SU-DHL-6 (cell line): ENCODE results near the gene BID.

Source experiments
- H2AFZ ChIP-seq: fragments of 200-600 bp; sonication (generic); 2 replicates; pipeline ENCODE4 v1.6.1; 2014; ENCODE audit warnings: low read depth, mild to moderate bottlenecking, moderate library complexity, mixed read lengths, antibody characterized with exemption, low read length; ENCODE audit not compliant: severe bottlenecking
- H3F3A ChIP-seq: fragments of 200-600 bp; shearing (Covaris generic); 2 replicates; pipeline ENCODE4 v1.6.0; 2016; ENCODE audit warnings: antibody characterized with exemption, mild to moderate bottlenecking; ENCODE audit not compliant: insufficient read depth
- H3K27ac ChIP-seq: fragments of 200-600 bp; sonication (generic); 2 replicates; pipeline ENCODE4 v1.5.1; 2016; ENCODE audit warnings: low read depth, mild to moderate bottlenecking, low read length, moderate library complexity, mixed read lengths
- H3K27me3 ChIP-seq: fragments of 200-600 bp; sonication (generic), shearing (Covaris generic); 2 replicates; pipeline ENCODE4 v1.6.0; 2014; ENCODE audit warnings: mild to moderate bottlenecking, low read length
- H3K36me3 ChIP-seq: fragments of 200-600 bp; sonication (generic); 2 replicates; pipeline ENCODE4 v1.6.1; 2014; ENCODE audit warnings: mild to moderate bottlenecking, low read length, mixed read lengths
- H3K4me2 ChIP-seq: fragments of 300-600, 200-600 bp; shearing (Covaris generic), sonication (generic); 2 replicates; pipeline ENCODE4 v1.6.0; 2014; ENCODE audit warnings: low read length, low read depth, mild to moderate bottlenecking; ENCODE audit not compliant: poor library complexity, severe bottlenecking
- H3K4me3 ChIP-seq: fragments of 200-600 bp; sonication (generic); 2 replicates; pipeline ENCODE4 v1.5.1; 2014; ENCODE audit warnings: antibody characterized with exemption, low read length, mild to moderate bottlenecking, mixed read lengths; ENCODE audit not compliant: insufficient read depth, poor library complexity, severe bottlenecking
- H3K79me2 ChIP-seq: fragments of 200-600 bp; sonication (generic); 2 replicates; pipeline ENCODE4 v1.6.1; 2014; ENCODE audit warnings: mild to moderate bottlenecking, low read length, moderate library complexity; ENCODE audit not compliant: insufficient read depth
- H3K9ac ChIP-seq: fragments of 200-600 bp; sonication (generic); 2 replicates; pipeline ENCODE4 v1.7.0; 2014; ENCODE audit warnings: mild to moderate bottlenecking, low read length
- H3K9me2 ChIP-seq: fragments of 200-600 bp; sonication (generic); replicated peaks from 2 replicates; pipeline ENCODE4 v1.6.1; 2014; ENCODE audit warnings: low read length; ENCODE audit not compliant: insufficient read depth
- H3K9me3 ChIP-seq: fragments of 200-600 bp; sonication (generic); 2 replicates; pipeline ENCODE4 v1.6.1; 2014; ENCODE audit warnings: low read length, mixed read lengths; ENCODE audit not compliant: insufficient read depth
- H4K20me1 ChIP-seq: fragments of 200-600 bp; sonication (generic); 2 replicates; pipeline ENCODE4 v1.6.1; 2014; ENCODE audit warnings: low read depth, mild to moderate bottlenecking, antibody characterized with exemption, low read length, moderate library complexity, mixed read lengths
- EZH2phosphoT487 ChIP-seq: fragments of 200-600 bp; sonication (generic), shearing (Covaris generic); conservative IDR thresholded peaks from 2 replicates; pipeline ENCODE4 v1.6.1; 2018; ENCODE audit warnings: mild to moderate bottlenecking, antibody characterized with exemption, low read length, moderate library complexity, mixed read lengths
- TF ChIP-seq, protein P1 (sequence below): fragments of 200-600 bp; sonication (generic); IDR thresholded peaks from one replicate; pipeline ENCODE4 v1.5.1; 2017; ENCODE audit warnings: antibody characterized with exemption, mild to moderate bottlenecking, low read length, moderate library complexity; ENCODE audit not compliant: insufficient read depth, poor library complexity, severe bottlenecking

The BID gene

DNA sequence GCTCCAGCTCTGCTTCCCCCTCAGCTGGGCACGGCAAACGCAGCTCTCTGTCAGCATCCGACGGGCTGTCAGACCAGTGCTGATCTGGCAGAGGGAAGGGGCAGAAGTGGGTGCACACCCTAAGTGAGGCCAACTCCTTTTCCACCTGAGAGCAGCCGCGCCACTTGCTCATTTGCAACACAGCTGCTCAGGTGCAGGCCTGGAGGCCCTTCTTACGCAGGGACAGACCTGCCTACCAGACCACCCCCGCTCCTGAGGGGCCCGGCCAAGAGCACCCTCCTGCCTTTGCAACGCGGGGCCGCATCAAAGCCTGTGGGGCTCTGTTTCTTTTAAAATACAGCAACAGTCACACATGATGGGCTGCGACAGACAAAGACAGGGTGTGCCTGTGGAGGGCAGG, 47.8 kb upstream of the BID start:
- no peak overlapping the region for H2AFZ ChIP-seq
- no peaks in the 10 kb centered on the region for H3K27me3 ChIP-seq
- no peak overlapping the region for H3K4me3 ChIP-seq
- H3K9me2 ChIP-seq: no peaks in the 10 kb centered on the region
- no peak for TF ChIP-seq EZH2phosphoT487
- TF ChIP-seq, protein P1, sequence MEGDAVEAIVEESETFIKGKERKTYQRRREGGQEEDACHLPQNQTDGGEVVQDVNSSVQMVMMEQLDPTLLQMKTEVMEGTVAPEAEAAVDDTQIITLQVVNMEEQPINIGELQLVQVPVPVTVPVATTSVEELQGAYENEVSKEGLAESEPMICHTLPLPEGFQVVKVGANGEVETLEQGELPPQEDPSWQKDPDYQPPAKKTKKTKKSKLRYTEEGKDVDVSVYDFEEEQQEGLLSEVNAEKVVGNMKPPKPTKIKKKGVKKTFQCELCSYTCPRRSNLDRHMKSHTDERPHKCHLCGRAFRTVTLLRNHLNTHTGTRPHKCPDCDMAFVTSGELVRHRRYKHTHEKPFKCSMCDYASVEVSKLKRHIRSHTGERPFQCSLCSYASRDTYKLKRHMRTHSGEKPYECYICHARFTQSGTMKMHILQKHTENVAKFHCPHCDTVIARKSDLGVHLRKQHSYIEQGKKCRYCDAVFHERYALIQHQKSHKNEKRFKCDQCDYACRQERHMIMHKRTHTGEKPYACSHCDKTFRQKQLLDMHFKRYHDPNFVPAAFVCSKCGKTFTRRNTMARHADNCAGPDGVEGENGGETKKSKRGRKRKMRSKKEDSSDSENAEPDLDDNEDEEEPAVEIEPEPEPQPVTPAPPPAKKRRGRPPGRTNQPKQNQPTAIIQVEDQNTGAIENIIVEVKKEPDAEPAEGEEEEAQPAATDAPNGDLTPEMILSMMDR: no peak
- H3F3A ChIP-seq: no peaks in the 10 kb centered on the region
- no peak overlapping the region for H3K27ac ChIP-seq
- no peaks in the 10 kb centered on the region for H4K20me1 ChIP-seq
- H3K9ac ChIP-seq: no peak overlapping the region
- H3K36me3 ChIP-seq: no peaks in the 10 kb centered on the region
- H3K4me2 ChIP-seq: no peak overlapping the region
- H3K79me2 ChIP-seq: no peaks in the 10 kb centered on the region
- no peaks in the 10 kb centered on the region for H3K9me3 ChIP-seq

DNA sequence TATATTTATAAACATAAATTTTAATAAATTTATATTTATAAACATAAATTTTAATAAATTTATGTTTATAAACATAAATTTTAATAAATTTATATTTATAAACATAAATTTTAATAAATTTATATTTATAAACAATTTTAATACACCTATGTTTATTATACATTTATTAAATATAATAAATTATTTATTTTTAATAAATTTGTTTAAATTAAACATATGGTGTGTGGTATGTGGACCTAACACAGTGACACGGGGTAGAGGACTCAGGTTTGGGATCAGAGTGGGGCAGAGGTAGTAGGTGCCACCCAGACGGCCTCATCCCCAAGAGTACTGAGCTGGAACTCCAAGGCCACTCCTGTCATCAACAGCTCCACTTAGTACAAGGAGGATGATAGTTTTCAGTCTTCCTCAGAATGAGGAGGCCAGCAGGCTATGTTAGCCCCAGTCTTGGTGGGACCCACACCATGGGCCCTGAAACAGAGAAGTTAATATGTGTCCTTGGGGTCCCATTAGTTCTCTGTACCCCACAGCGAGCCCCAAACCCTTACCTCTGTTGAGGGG, 46.7 kb upstream of the BID start:
- no peak overlapping the region for H2AFZ ChIP-seq
- no peaks in the 10 kb centered on the region for H3K79me2 ChIP-seq
- no peaks in the 10 kb centered on the region for H3K9me2 ChIP-seq
- no peaks in the 10 kb centered on the region for H4K20me1 ChIP-seq
- no peak overlapping the region for H3K4me2 ChIP-seq
- H3K27me3 ChIP-seq: no peaks in the 10 kb centered on the region
- no peak for TF ChIP-seq EZH2phosphoT487
- TF ChIP-seq, protein P1: no peak
- H3K36me3 ChIP-seq: no peaks in the 10 kb centered on the region
- no peak overlapping the region for H3K4me3 ChIP-seq
- no peaks in the 10 kb centered on the region for H3K9me3 ChIP-seq
- no peak overlapping the region for H3K27ac ChIP-seq
- no peak overlapping the region for H3K9ac ChIP-seq
- no peaks in the 10 kb centered on the region for H3F3A ChIP-seq

DNA sequence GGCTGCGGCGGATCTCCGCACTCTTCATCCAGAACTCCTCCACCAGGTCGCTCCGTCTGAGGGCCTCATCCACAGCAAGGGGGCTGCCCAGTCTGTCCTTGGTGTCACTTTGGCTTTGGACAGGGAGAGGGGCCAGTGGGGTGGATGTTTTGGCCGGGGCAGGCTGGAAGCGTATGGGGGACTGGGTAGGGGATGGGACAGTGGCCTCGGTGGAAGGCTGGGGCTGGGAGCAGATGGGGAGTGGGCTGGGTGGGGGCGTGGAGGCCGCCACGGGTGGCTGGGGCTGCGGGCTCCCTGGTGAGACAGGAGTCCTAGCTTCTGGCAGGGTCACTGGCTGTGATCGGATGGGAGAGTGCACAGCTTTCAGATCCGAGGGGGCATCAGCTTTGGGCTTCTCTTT, 44.4 kb upstream of the BID start:
- Histone ChIP-seq H3K4me2 (no peak overlapping the region), H4K20me1 (no peaks in the 10 kb centered on the region), H3K9me2 (no peaks in the 10 kb centered on the region), H3K27me3 (no peaks in the 10 kb centered on the region), H3F3A (no peaks in the 10 kb centered on the region), H3K9me3 (no peaks in the 10 kb centered on the region), H3K27ac (no peak overlapping the region), H3K36me3 (no peaks in the 10 kb centered on the region), H3K4me3 (no peak overlapping the region), H3K9ac (no peak overlapping the region), H2AFZ (no peak overlapping the region), H3K79me2 (no peaks in the 10 kb centered on the region)
- TF ChIP-seq, protein P1: no peak

DNA sequence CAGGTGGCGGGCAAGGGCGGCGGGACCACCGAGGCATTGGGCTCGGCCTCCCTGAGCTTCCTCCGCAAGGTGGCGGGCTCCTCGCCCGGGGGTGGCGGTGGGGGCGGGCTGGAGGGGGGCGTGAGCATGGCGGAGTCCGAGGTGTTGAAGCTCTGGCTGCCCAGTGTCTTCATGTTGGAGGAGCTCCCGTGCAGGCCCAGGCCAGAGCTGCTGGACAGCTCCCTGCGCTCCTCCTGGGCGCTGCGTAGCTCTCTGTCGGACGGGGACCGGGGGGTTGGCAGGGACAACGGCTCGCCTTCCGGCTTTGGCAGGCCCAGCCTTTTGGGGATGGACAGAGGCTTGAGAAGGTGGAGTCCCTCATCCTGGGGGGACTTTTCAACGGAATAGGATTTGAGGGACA, 43.9 kb upstream of the BID start:
- H3K36me3 ChIP-seq: no peaks in the 10 kb centered on the region
- TF ChIP-seq, protein P1: no peak
- TF ChIP-seq EZH2phosphoT487: no peak

More for the DNA sequence above, 43.9 kb upstream of the BID start:
- Histone ChIP-seq H3K79me2 (no peaks in the 10 kb centered on the region), H3K4me3 (no peak overlapping the region), H3K27me3 (no peaks in the 10 kb centered on the region), H3K27ac (no peak overlapping the region), H3K4me2 (no peak overlapping the region), H3F3A (no peaks in the 10 kb centered on the region), H3K9ac (no peak overlapping the region), H2AFZ (no peak overlapping the region), H3K9me2 (no peaks in the 10 kb centered on the region), H4K20me1 (no peaks in the 10 kb centered on the region), H3K9me3 (no peaks in the 10 kb centered on the region)
